ENCODE data around the gene CCDC169. TPM values are rescaled to one million over a fixed set of nuclear protein-coding genes. Genes with fewer than 3 reads are reported as not detected.

Gene CCDC169
- total RNA-seq, 2 donors from 2014 or later: not detected

- DNase-seq (ENCODE audit: low spot score) (no peak), ATAC-seq (ENCODE audit: insufficient number of reproducible peaks, low FRiP score, low read depth) (no peak)
- TF ChIP-seq CTCF (IDR thresholded peaks at IDR 0.05): no peak
- H3K36me3 ChIP-seq: no peaks in the 10 kb centered on the region
- no peak overlapping the region for H3K27ac ChIP-seq
- H3K4me1 ChIP-seq (ENCODE audit: control insufficient read depth in 1 of 2, low read depth in 2 of 2): no peaks in the 10 kb centered on the region
- no peaks in the 10 kb centered on the region for H3K9me3 ChIP-seq
- no peak overlapping the region for H3K4me3 ChIP-seq
- H3K27me3 ChIP-seq (replicated peaks; ENCODE audit: insufficient read depth): no peaks in the 10 kb centered on the region
These were observed 24.2 kb downstream of the CCDC169 start for GRCh38 chr13:36273431-36273830.

GRCh38 chr13:36261976-36262375 is 35.6 kb downstream of the CCDC169 start:
- H3K36me3 ChIP-seq: no peaks in the 10 kb centered on the region
- no peak for DNase-seq (ENCODE audit: low spot score)
- H3K27me3 ChIP-seq (replicated peaks; ENCODE audit: insufficient read depth): no peaks in the 10 kb centered on the region
- no peak overlapping the region for H3K4me3 ChIP-seq
- TF ChIP-seq CTCF (IDR thresholded peaks at IDR 0.05): no peak
- no peaks in the 10 kb centered on the region for H3K4me1 ChIP-seq (ENCODE audit: control insufficient read depth in 1 of 2, low read depth in 2 of 2)
- ATAC-seq (ENCODE audit: insufficient number of reproducible peaks, low FRiP score, low read depth): no peak
- H3K9me3 ChIP-seq: no peaks in the 10 kb centered on the region
- no peak overlapping the region for H3K27ac ChIP-seq

- H3K27me3 ChIP-seq (replicated peaks; ENCODE audit: insufficient read depth): no peaks in the 10 kb centered on the region
- no peaks in the 10 kb centered on the region for H3K36me3 ChIP-seq
- no peak overlapping the region for H3K27ac ChIP-seq
- ATAC-seq (ENCODE audit: insufficient number of reproducible peaks, low FRiP score, low read depth) (no peak), DNase-seq (ENCODE audit: low spot score) (no peak)
- no peak overlapping the region for H3K4me3 ChIP-seq
- H3K4me1 ChIP-seq (ENCODE audit: control insufficient read depth in 1 of 2, low read depth in 2 of 2): no peaks in the 10 kb centered on the region
- no peaks in the 10 kb centered on the region for H3K9me3 ChIP-seq
- TF ChIP-seq CTCF (IDR thresholded peaks at IDR 0.05): no peak
These were observed 36.6 kb downstream of the CCDC169 start for GRCh38 chr13:36261011-36261410.

- no peak overlapping the region for H3K27ac ChIP-seq
- no peaks in the 10 kb centered on the region for H3K4me1 ChIP-seq (ENCODE audit: control insufficient read depth in 1 of 2, low read depth in 2 of 2)
- no peaks in the 10 kb centered on the region for H3K27me3 ChIP-seq (replicated peaks; ENCODE audit: insufficient read depth)
These were observed 38.1 kb downstream of the CCDC169 start for GRCh38 chr13:36259361-36260137.

GRCh38 chr13:36258831-36259230 is 38.8 kb downstream of the CCDC169 start:
- Histone ChIP-seq H3K4me3 (no peak overlapping the region), H3K9me3 (no peaks in the 10 kb centered on the region), H3K36me3 (no peaks in the 10 kb centered on the region), H3K27me3 (replicated peaks; ENCODE audit: insufficient read depth) (no peaks in the 10 kb centered on the region), H3K4me1 (ENCODE audit: control insufficient read depth in 1 of 2, low read depth in 2 of 2) (no peaks in the 10 kb centered on the region), H3K27ac (no peak overlapping the region)
- no peak for DNase-seq (ENCODE audit: low spot score)
- no peak for TF ChIP-seq CTCF (IDR thresholded peaks at IDR 0.05)
- ATAC-seq (ENCODE audit: insufficient number of reproducible peaks, low FRiP score, low read depth): no peak

More at GRCh38 chr13:36259361-36260137, 38.1 kb downstream of the CCDC169 start:
- Histone ChIP-seq H3K9me3 (no peaks in the 10 kb centered on the region), H3K4me3 (no peak overlapping the region), H3K36me3 (no peaks in the 10 kb centered on the region)
- DNase-seq (ENCODE audit: low spot score) (no peak), ATAC-seq (ENCODE audit: insufficient number of reproducible peaks, low FRiP score, low read depth) (no peak)
- TF ChIP-seq CTCF (IDR thresholded peaks at IDR 0.05): no peak
